ENCODE data around the gene TRUB2. TPM values are rescaled to one million over a fixed set of nuclear protein-coding genes. Genes with fewer than 3 reads are reported as not detected.
A peak's percentile ranks its signal among the peaks of the same experiment; 100 is the strongest.

TRUB2 gene
- total and polyA plus RNA-seq, 2 of the 8 experiments (the other 6 are each of a cell fraction or from before 2014, with no cell fraction given): 20.7 to 37.8 TPM

DNA sequence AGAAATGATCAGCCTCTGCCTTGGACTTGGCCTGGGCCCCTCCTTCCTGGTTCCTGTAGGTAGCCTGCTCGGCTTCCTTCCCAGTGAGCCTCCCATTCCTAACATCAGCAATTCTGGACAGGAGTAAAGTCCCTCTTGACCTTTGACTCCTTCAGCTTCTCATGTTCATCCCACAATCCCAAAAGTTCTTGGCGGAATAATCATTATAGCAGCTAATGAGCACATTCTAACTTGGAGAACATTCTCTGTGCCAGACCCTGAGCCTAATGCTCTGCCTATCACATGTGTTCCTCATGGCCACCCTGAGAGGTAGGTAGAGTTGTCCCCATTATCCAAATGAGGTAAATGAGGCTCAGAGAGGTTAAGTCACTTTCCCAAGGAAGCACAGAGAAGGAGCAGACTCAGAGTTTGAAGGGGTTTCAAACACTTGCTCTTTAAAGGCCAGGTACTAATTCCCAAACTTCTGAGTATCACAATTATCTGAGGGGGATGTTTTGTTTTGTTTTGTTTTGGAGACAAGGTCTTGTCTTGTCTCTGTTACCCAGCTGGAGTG, 24.9 kb downstream of the TRUB2 start:
- H2AK5ac ChIP-seq (ENCODE audit: low read depth, low read length): no peak overlapping the region
- H3K56ac ChIP-seq (replicated peaks; ENCODE audit: insufficient read length, low read depth, low read length): no peak overlapping the region
- H4K8ac ChIP-seq (ENCODE audit: extremely low read depth, insufficient read depth, low read length): no peak overlapping the region
- no peaks in the 10 kb centered on the region for H3K79me1 ChIP-seq (ENCODE audit: low read depth, low read length)
- TF ChIP-seq TAF7 (optimal IDR thresholded peaks at IDR 0.05; ENCODE audit: borderline replicate concordance, low read depth, low read length) (no peak), KDM1A (IDR thresholded peaks at IDR 0.05; ENCODE audit: borderline replicate concordance, low read length) (0 out of 2 replicates have a peak, but pooled peaks have one; percentile 18)
- no peak overlapping the region for H3K23ac ChIP-seq (ENCODE audit: insufficient read length)
- H3K4me3 ChIP-seq (ENCODE audit: extremely low read depth in 1 of 4, insufficient read depth in 2 of 4, low read depth in 3 of 4, low read length in 4 of 4): no peak overlapping the region
- H4K91ac ChIP-seq (replicated peaks; ENCODE audit: insufficient read length, low read length): no peak overlapping the region
- ChIA-PET CTCF (ENCODE audit: partially characterized antibody) (interaction anchor here (0.8 to 8.1 kb wide), 13 partner anchors 7 to 141 kb away, joined by 3 to 88 read pairs (median 17); no protein-coding TSS in a partner anchor), POLR2A (ENCODE audit: partially characterized antibody) (interaction anchor here (1.0 to 2.7 kb wide), 5 partner anchors 8 to 67 kb away, joined by 3 to 9 read pairs (median 6); no protein-coding TSS in a partner anchor)
- H3K27ac ChIP-seq (ENCODE audit: low read depth, low read length): no peak overlapping the region
- DNase-seq (ENCODE audit: low read depth in 1 of 2, low spot score in 2 of 2) (no peak), FAIRE-seq (no peak)
- H3K9ac ChIP-seq (replicated peaks in 1 of 4; ENCODE audit: extremely low read depth in 1 of 4, low read depth in 3 of 4, low read length in 3 of 4): no peak overlapping the region
- H3K23me2 ChIP-seq (ENCODE audit: low read depth, low read length): no peaks in the 10 kb centered on the region
- H3K27me3 ChIP-seq (replicated peaks in 1 of 4; ENCODE audit: control insufficient read depth in 3 of 4, extremely low read depth in 1 of 4, insufficient read depth in 3 of 4, low read length in 3 of 4): no peaks in the 10 kb centered on the region
- no peak overlapping the region for H3K18ac ChIP-seq (ENCODE audit: extremely low read depth, low read length)
- H4K20me1 ChIP-seq (replicated peaks in 1 of 2; ENCODE audit: control insufficient read depth in 1 of 2, insufficient read depth in 2 of 2, low read length in 2 of 2): peaks cover 1 to 3% of the 10 kb centered on the region in 2 experiments
- H2BK12ac ChIP-seq (ENCODE audit: low read depth, low read length): no peak overlapping the region
- H2AFZ ChIP-seq (ENCODE audit: low read length): no peak overlapping the region
- no peaks in the 10 kb centered on the region for H3K36me3 ChIP-seq (ENCODE audit: control insufficient read depth in 2 of 4, insufficient read depth in 4 of 4, low read length in 3 of 4)
- no peaks in the 10 kb centered on the region for H3K79me2 ChIP-seq (ENCODE audit: control insufficient read depth in 1 of 2, insufficient read depth in 2 of 2, low read length in 2 of 2)
- no peak overlapping the region for H4K5ac ChIP-seq (ENCODE audit: insufficient read length, low read depth, low read length)
- H3K4ac ChIP-seq (replicated peaks; ENCODE audit: insufficient read length, low read depth, low read length): no peak overlapping the region
- no peaks in the 10 kb centered on the region for H3K4me1 ChIP-seq (replicated peaks in 1 of 4; ENCODE audit: control insufficient read depth in 3 of 4, insufficient read depth in 4 of 4, low read length in 3 of 4)
- H2BK120ac ChIP-seq (replicated peaks; ENCODE audit: low read depth, low read length): no peak overlapping the region
- H3K14ac ChIP-seq (ENCODE audit: insufficient read length): no peak overlapping the region
- no peak overlapping the region for H2BK5ac ChIP-seq (ENCODE audit: low read depth, low read length)
- H3K9me3 ChIP-seq (ENCODE audit: insufficient read depth in 2 of 2, low read depth in 1 of 2, low read length in 1 of 2): no peaks in the 10 kb centered on the region
- H3K4me2 ChIP-seq (ENCODE audit: insufficient read depth in 1 of 2, low read depth in 2 of 2, low read length in 2 of 2): no peak overlapping the region
- 80% methylated on average over 2 of the region's 2 CpGs; no CpG with 5 or more reads in 1 of the 2 experiments for WGBS, 2 experiments (ENCODE audit: extremely low coverage in 1 of 2, insufficient coverage in 1 of 2, insufficient read length in 1 of 2, insufficient replicate concordance in 2 of 2, low coverage in 1 of 2, low lambda C conversion rate in 2 of 2, missing lambda C conversion rate in 1 of 2)
- no peak overlapping the region for H2BK15ac ChIP-seq (ENCODE audit: low read length)
- H2BK20ac ChIP-seq (ENCODE audit: low read length): no peak overlapping the region
